WERI-Rb-1 (cell line): ENCODE measurements around the gene ARMC9.

ENCODE experiments used
- DNase-seq: peaks from one replicate; pipeline ENCODE4 v3.0.0-alpha.2; 2020
- H3K27ac ChIP-seq: fragments of 250-450 bp; sonication (Bioruptor Pico); 2 replicates; pipeline ENCODE4 v1.5.1; 2020; ENCODE audit warnings: mild to moderate bottlenecking, moderate library complexity
- H3K27me3 ChIP-seq: fragments of 250-450 bp; sonication (Bioruptor Pico); 2 replicates; pipeline ENCODE4 v1.5.1; 2021; ENCODE audit warnings: mild to moderate bottlenecking, low read depth, moderate library complexity; ENCODE audit not compliant: insufficient read depth, severe bottlenecking
- H3K36me3 ChIP-seq: fragments of 250-450 bp; sonication (Bioruptor Pico); 2 replicates; pipeline ENCODE4 v1.5.1; 2020; ENCODE audit warnings: mild to moderate bottlenecking, moderate library complexity
- H3K4me3 ChIP-seq: 2 replicates; pipeline ENCODE4 v1.5.1; 2011; ENCODE audit warnings: low read depth, mild to moderate bottlenecking, control low read depth, low read length
- H3K9me3 ChIP-seq: fragments of 250-450 bp; sonication (Bioruptor Pico); 2 replicates; pipeline ENCODE4 v1.5.1; 2021; ENCODE audit warnings: mild to moderate bottlenecking, moderate library complexity; ENCODE audit not compliant: severe bottlenecking
- TF ChIP-seq, protein P1 (sequence below): IDR thresholded peaks from 2 replicates; pipeline ENCODE4 v1.5.1; 2011; ENCODE audit warnings: low read depth, mild to moderate bottlenecking, control low read depth, inconsistent platforms, low read length

ARMC9 gene

DNA sequence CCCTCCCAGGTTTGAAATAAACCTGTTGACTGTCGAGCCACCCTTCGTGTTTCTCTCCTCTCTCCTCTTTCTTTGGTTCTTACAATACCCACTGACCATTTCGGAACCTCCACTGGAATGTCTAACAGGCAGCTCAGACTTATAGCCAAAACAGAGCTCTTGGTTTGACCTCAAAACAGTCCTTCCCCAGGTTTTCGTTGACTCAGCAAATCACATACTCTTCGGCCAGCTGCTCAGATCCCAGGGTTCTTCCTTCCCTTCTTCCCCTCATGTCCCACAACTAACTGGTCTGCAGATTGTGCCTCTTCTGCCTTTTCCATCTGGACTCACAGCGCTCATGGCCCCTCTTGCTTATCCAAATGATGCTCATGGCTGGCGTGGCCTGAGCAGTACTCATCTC lies 4.7 kb downstream of the ARMC9 start:
- DNase-seq: no peak
- Histone ChIP-seq H3K27ac (no peak overlapping the region), H3K4me3 (no peak overlapping the region), H3K36me3 (peaks cover 7% of the 10 kb centered on the region), H3K27me3 (no peaks in the 10 kb centered on the region), H3K9me3 (no peaks in the 10 kb centered on the region)
- TF ChIP-seq, protein P1, sequence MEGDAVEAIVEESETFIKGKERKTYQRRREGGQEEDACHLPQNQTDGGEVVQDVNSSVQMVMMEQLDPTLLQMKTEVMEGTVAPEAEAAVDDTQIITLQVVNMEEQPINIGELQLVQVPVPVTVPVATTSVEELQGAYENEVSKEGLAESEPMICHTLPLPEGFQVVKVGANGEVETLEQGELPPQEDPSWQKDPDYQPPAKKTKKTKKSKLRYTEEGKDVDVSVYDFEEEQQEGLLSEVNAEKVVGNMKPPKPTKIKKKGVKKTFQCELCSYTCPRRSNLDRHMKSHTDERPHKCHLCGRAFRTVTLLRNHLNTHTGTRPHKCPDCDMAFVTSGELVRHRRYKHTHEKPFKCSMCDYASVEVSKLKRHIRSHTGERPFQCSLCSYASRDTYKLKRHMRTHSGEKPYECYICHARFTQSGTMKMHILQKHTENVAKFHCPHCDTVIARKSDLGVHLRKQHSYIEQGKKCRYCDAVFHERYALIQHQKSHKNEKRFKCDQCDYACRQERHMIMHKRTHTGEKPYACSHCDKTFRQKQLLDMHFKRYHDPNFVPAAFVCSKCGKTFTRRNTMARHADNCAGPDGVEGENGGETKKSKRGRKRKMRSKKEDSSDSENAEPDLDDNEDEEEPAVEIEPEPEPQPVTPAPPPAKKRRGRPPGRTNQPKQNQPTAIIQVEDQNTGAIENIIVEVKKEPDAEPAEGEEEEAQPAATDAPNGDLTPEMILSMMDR: no peak

DNA sequence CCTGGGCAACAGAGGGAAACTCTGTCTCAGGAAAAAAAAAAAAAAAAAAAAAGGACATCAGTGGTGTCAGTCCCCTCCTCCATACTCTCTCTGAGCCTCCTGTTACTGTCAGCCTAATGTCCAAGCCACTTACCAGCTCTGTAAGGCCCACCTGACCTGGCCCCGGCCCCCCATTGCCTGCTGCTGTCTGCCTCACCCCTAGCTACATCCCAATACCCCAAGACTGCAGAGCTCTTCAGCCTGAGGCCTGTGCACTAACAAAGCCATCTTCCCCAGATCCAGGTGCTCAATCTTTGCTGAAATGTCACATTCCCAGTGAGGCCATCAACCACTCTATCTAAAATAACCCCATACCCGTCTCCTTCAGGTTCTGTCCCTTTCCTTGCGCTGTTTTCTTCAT lies 5.7 kb downstream of the ARMC9 start:
- Histone ChIP-seq H3K27ac (no peak overlapping the region), H3K9me3 (no peaks in the 10 kb centered on the region), H3K27me3 (no peaks in the 10 kb centered on the region), H3K4me3 (no peak overlapping the region), H3K36me3 (peaks cover 12% of the 10 kb centered on the region)
- no peak for DNase-seq
- TF ChIP-seq, protein P1: no peak

DNA sequence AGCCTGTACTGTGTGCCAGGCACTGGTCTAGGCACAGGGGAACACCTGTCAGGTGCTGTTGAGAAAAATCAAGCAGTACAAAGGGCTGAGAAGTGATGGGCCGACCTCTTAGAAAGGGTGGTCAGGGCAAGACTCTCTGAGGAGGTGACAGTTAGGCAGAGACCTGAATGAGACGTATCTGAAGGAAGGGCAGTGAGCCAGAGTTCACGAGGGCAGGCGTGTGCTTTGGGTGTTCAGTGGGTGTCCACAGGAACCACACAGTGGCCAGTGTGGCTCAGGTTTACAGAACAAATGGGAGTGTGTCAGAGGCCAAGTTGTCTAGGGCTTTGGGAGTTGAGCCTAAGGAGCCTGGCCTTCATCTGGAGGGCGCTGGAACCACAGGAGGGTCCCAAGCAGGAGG lies 6.2 kb downstream of the ARMC9 start:
- DNase-seq: no peak
- Histone ChIP-seq H3K27me3 (no peaks in the 10 kb centered on the region), H3K4me3 (no peak overlapping the region), H3K36me3 (peaks cover 16% of the 10 kb centered on the region), H3K9me3 (no peaks in the 10 kb centered on the region), H3K27ac (no peak overlapping the region; the same call in 1 of the 2 replicates)
- TF ChIP-seq, protein P1: no peak

DNA sequence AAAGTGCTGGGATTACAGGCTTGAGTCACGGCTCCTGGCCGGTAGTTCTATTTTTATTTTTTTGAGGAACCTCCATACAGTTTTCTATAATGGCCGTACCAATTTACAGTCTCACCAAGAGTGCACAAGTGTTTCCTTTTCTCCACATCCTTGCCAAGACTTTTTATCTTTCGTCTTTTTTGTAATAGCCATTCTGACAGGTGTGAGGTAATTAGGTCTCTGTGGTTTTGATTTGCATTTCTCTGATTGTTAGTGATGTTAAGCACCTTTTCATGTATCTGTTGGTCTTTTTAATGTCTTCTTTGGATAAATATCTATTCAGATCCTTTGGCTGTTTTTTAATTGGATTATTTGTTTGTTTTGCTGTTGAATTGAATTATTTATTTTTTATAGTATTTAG lies 9.3 kb downstream of the ARMC9 start:
- Histone ChIP-seq H3K27me3 (no peaks in the 10 kb centered on the region), H3K9me3 (no peaks in the 10 kb centered on the region), H3K36me3 (peaks cover 25% of the 10 kb centered on the region), H3K27ac (no peak overlapping the region), H3K4me3 (no peak overlapping the region)
- TF ChIP-seq, protein P1: no peak
- DNase-seq: no peak

DNA sequence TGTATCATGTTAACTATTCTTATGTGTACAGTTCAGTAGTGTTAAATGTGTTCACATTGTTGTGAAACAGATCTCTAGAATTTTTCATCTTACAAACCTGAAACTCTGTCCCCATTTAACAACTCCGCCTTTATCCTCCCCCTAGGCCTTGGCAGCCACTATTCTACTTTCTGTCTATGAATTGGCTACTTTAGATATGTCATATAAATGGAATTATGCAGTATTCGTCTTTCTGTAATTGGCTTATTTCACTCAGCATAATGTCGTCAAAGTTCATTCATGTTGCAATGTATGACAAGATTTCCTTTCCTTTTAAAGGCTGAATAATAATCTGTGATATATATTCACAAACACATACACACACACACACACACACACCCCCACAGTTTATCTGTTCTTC lies 12.4 kb downstream of the ARMC9 start:
- TF ChIP-seq, protein P1: no peak
- no peak for DNase-seq
- Histone ChIP-seq H3K36me3 (peaks cover 33% of the 10 kb centered on the region), H3K9me3 (no peaks in the 10 kb centered on the region), H3K27ac (no peak overlapping the region), H3K27me3 (no peaks in the 10 kb centered on the region), H3K4me3 (no peak overlapping the region)

DNA sequence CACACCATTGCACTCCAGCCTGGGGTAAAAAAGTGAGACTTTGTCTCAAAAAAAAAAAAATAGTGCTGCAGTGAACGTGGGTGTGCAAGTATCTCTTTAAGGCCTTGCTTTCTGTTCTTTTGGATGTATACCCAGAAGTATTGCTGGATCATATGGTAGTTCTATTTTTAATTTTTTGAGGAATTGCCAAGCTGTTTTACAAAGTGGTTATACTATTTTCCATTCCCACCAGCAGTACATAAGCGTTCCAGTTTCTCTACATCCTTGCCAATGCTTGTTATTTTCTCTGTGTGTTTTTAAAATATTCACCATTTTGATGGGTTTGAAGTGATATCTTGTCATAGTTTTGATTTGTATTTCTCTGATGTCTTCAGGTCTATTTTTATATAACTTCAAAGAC lies 13.1 kb downstream of the ARMC9 start:
- TF ChIP-seq, protein P1: no peak
- DNase-seq: no peak
- Histone ChIP-seq H3K9me3 (no peaks in the 10 kb centered on the region), H3K27ac (no peak overlapping the region), H3K36me3 (peaks cover 33% of the 10 kb centered on the region), H3K4me3 (no peak overlapping the region), H3K27me3 (no peaks in the 10 kb centered on the region)
